Measurements from ENCODE around the gene PLXNA2.

PLXNA2 gene, protein sequence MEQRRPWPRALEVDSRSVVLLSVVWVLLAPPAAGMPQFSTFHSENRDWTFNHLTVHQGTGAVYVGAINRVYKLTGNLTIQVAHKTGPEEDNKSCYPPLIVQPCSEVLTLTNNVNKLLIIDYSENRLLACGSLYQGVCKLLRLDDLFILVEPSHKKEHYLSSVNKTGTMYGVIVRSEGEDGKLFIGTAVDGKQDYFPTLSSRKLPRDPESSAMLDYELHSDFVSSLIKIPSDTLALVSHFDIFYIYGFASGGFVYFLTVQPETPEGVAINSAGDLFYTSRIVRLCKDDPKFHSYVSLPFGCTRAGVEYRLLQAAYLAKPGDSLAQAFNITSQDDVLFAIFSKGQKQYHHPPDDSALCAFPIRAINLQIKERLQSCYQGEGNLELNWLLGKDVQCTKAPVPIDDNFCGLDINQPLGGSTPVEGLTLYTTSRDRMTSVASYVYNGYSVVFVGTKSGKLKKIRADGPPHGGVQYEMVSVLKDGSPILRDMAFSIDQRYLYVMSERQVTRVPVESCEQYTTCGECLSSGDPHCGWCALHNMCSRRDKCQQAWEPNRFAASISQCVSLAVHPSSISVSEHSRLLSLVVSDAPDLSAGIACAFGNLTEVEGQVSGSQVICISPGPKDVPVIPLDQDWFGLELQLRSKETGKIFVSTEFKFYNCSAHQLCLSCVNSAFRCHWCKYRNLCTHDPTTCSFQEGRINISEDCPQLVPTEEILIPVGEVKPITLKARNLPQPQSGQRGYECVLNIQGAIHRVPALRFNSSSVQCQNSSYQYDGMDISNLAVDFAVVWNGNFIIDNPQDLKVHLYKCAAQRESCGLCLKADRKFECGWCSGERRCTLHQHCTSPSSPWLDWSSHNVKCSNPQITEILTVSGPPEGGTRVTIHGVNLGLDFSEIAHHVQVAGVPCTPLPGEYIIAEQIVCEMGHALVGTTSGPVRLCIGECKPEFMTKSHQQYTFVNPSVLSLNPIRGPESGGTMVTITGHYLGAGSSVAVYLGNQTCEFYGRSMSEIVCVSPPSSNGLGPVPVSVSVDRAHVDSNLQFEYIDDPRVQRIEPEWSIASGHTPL (N-terminal part only)

DNA sequence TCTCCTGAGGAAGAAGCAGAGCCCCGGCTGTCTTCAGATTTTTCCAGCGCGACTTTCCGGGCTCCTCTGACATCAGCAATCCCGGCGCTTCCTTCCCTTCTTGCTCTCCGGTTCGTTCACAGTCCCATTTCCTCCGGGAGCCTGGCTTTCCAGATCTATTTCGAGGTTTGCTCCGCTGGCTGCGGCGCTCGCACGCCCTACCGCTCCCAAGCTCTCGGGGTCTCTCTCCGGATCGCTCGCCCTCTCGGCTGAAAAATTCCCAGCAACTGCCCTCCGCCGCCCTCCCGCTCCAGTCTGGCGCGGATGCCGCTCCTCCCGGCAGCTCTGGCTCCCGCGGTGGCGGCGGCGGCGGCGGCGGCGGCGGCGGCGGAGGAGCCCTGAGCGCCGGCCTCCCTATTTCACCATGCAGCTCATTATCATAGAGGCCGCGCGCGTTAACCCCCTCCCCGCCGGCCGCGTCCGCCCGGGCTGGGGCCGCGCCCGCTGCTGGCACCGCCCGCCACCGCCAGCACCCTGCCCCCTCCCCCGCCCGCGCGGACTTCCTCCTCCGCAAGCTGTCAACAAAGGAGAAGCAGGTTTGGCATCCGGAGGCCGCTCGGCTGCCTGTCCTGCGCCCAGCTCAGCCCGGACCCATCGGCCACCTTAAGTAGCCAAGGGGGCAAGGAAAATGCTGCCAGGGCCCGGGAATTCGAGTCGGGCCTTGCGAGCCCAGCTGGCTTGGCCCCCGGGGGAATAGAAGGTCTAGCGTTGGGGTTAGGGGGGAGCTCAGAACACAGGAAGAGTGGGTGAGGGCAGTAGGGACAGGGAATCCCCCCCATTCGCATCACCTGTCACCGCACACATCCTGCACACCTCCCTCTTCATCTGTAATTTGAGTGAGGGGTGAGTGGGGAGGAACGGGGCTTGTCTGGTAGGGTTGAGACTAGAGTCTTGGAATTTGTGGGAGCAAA lies at the start of gene PLXNA2:
PLXNA2 (minus strand) TSS at position 418 of the 950 bp plus-strand sequence. CDS start 26,462 bp downstream, outside the sequence.
- peak within 1 kb of the TSS; percentile 74 for H3K27ac ChIP-seq
- DNase-seq (ENCODE audit: low read depth, low spot score) = peak; percentile 31

DNA sequence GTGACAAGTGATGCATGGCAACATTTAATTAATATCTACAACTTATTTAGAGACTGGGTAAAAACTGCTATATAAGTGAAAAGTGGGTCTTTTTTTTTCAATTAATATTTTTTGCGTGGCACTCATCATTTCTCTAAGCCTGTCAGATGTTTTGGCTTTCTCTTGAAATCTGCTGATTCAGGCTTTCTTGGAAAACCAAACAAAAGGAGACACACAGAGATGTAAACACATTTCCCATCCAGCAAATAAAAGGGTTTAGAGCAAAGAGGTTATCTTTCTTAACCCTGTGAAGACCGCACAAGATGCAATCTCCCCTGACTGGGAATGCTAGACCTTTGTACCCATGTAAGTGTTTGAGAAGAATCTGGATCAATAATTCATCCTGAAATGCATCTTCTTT lies 48.7 kb upstream of the PLXNA2 start:
- no peak overlapping the region for H3K27ac ChIP-seq
- DNase-seq (ENCODE audit: low read depth, low spot score) = no peak

DNA sequence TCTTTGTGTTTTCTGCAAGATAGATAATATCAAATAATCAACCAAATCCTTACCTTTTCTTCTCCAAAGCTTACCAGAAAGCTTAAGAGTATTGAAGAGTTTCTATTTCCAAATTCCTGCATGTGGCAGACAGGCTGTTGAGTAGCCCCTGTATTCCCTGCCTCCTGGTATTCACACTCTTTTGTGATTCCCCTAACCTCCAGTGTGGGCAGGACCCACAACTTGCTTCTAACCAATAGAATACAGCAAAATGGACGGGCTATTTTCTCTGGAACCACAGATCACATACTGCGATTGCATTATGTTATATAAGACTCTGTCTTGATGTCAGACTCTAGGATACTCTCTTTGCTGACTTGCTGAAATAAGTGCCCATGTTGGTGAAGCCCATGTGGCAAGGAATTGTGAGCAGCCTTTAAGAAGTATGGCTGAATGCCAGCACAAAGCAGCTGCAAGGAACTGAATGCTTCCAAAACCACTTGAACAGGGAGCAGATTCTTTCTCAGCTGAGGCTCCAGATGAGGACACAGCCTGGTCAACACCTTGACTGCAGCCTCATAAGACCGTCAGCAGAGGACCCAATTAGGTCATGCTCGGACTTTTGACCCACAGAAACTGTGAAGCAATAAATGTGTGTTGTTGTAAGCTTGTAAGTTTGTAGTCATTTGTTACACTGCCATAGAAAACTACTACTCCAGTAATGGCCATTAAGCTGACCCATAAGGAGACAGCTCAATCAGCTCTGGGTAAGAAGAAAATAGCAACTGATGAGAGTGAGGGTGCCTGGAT lies 47.9 kb upstream of the PLXNA2 start:
- no peak for DNase-seq (ENCODE audit: low read depth, low spot score)
- no peak overlapping the region for H3K27ac ChIP-seq

DNA sequence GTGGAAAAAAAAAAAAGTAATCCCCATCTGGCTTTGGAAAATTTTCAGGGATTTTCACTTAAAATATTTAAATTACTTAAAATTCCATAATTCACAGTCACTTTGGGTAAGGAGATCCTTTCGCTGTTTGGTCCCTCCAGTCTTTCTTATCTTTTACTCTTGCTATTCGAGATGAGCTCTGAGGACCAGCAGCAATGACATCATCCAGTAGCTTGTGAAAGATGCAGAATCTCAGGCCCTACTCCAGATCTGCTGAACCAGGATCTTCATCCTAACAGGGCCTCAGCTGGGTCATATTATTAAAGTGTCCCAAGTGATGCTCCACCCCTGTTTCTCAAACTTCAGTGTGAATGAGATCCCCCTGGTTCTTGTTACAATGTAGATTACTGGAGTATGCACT lies 46.9 kb upstream of the PLXNA2 start:
- DNase-seq (ENCODE audit: low read depth, low spot score) = no peak
- H3K27ac ChIP-seq = no peak overlapping the region

DNA sequence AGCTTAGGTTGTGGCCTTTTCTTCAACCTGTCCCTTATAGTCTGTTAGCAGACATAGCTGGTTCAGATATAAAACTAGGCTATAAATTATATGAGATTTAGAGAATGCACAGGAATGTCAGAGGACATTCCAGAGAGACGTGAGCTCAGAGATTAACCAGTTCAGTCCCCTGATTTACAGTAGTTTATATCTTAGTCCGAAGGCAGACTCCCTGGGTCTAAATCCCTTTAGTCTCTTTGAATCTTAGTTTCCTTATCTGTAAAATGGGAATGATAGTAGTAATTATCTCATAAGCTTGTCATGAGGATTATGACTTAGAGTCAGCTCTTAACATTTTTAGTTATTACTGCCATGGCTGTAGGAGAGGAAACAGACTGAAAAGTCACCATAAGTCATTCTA lies 45.5 kb upstream of the PLXNA2 start:
- no peak for DNase-seq (ENCODE audit: low read depth, low spot score)

DNA sequence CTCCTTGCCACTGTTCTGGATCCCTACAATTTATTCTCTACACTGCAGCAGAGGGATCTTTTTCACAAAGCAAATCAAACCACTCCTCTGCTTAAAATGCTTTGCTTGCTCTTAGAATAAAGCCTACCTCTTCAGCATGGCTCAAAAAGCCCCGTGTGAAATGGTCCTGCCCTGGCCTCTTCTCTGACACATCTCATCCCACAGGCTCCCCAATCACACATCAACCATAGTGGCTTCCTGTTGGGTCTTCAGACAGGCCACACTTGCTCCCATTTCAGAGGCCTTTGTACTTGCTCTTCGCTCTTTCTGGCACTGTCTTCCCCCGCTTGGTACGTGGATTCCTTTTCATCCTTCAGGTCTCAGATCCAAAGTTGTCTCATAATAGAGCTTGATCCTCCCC lies 44.3 kb upstream of the PLXNA2 start:
- no peak for DNase-seq (ENCODE audit: low read depth, low spot score)
- H3K27ac ChIP-seq = no peak overlapping the region

More for the DNA sequence above, 45.5 kb upstream of the PLXNA2 start:
- no peak overlapping the region for H3K27ac ChIP-seq

DNA sequence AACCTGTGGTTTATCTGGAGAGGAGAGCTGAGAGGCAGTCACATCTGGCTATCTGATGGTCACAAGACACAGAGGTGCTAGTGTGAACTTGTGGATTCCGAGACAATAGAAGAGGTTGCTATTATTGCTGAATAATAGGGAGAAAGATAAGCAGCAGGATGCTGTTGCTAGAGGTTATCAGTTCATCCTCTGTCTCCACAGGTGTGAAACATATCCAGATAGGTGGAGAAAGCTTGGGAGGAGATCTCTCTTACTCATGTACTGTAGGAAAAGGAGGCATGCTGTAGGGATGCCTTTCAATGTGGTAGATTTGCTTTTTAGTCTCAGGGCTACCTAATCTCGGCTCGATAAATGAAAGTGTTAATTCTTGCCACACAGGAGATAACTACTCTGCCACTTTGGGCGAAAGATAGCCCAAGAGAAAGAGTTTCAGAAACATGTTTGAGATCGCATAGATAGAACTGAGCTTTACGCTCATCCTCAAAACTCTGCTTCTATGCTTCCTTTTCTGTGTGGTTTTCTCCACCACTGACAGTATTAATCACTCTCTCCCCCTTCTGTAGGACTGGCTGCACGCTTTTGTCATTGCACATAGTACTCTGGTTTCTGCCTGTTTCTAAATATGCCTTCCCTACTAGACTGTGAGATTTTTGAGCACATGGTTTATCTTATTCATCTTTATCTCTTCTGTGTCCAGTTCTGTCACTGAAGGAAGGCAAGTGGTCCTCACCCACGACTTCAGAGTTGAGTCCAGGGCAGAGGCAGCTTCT lies 36.7 kb upstream of the PLXNA2 start:
- DNase-seq (ENCODE audit: low read depth, low spot score) = no peak
- no peak overlapping the region for H3K27ac ChIP-seq

DNA sequence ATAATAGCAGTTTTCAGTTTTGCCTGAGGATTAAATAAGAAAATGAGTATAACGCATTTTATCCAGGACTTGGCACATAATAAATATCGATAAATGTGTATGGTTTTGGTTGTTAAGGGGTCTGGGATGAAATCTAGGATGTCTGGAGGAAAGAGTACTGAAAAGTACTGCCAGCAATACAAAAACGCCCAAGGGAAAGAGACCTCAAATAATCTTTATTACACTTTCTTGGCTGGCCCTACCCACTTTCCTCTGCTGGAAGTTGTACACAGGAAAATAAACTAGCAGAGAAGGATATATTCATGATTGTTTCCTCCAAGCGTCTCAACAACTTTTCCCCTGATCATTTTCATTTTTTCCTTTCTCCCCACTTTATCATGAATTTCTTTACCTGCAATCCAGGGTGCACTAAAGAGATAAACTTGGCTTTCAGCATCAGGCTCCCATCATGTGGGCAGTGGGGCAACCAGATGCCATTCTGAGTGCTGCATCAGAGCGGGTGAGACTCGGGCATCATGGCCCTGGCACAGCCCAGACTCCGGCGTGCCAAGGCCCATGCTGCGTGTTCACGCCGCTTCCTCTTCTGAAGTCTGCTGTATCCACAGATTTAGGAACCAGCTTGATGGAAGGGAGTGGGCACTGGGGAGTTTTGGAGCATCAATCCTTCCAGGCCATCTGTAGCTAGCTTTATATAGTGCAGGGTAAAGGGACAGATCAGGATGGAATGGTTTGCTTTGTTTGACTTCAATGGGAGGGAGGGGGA lies 35.8 kb upstream of the PLXNA2 start:
- no peak for DNase-seq (ENCODE audit: low read depth, low spot score)

DNA sequence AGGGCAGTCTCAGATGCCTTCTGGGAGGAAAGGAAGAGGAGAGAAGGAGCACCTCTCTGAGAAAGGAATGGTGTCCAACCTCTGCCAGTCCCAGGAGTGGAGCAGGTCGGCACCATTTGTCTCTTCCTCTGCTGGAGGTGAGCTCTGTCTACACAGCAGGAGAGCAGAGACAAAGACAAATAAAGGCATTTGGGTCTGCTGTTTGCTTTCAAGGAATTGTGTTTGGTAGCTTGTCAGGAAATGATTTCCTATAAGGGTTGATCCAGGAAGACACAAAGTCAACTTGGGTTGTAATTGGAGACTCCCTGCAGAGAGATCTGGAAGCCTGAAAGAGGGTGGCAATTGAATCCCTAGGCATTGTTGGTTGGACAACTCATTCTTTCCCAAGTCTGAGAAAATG lies 34.5 kb upstream of the PLXNA2 start:
- no peak for DNase-seq (ENCODE audit: low read depth, low spot score)
- no peak overlapping the region for H3K27ac ChIP-seq

More for the DNA sequence above, 35.8 kb upstream of the PLXNA2 start:
- H3K27ac ChIP-seq = no peak overlapping the region

DNA sequence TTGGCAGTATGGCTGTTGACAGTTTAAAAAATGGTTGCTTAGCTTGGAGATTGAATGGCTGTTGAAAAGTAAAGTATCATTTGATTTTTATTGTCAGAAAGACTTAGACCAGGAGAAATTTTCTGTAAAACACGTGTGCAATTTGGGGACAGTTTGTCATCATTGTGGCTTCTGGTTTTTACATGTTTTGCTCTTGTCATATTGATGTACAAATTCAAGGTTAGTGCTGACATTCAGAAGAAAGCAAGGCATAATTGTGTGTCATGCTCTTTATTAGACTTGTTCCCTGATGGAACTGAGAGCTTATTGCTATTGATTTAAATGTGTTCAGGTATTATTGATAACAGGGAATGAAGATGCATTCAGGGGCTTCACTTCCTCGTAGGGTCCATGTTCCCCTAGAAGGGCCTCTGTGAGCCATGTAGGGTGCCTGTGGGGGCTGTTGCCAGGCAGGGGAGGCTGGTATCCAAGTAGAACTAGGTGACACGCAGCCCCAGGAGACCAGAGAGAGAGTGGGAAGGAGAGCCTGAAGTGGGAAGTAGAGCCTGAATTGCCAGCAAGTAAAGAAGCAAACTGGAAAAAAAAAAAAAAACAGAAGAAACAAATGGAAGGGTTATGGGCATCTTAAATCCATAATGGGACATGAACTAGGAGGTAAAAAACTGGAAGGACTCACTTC lies 32.7 kb upstream of the PLXNA2 start:
- DNase-seq (ENCODE audit: low read depth, low spot score) = no peak
- H3K27ac ChIP-seq = no peak overlapping the region

DNA sequence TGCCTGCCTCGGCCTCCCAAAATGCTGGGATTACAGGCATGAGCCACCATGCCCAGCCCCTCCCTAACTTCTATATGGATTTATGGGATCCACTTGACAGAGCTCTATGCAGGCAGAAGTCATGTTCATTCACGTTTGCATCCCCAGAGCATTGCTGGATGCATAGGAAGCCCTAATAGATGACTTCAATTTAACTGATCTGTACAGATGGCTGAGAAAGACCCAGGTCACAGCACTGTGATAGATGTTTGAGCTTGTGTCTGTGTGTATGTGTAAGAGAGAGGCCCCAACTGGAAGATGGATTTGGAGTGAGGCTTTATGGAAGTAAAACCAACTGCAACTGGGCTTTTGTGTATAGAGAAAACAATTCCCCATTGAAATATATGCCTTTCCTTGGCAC lies 30.9 kb upstream of the PLXNA2 start:
- no peak overlapping the region for H3K27ac ChIP-seq
- no peak for DNase-seq (ENCODE audit: low read depth, low spot score)

DNA sequence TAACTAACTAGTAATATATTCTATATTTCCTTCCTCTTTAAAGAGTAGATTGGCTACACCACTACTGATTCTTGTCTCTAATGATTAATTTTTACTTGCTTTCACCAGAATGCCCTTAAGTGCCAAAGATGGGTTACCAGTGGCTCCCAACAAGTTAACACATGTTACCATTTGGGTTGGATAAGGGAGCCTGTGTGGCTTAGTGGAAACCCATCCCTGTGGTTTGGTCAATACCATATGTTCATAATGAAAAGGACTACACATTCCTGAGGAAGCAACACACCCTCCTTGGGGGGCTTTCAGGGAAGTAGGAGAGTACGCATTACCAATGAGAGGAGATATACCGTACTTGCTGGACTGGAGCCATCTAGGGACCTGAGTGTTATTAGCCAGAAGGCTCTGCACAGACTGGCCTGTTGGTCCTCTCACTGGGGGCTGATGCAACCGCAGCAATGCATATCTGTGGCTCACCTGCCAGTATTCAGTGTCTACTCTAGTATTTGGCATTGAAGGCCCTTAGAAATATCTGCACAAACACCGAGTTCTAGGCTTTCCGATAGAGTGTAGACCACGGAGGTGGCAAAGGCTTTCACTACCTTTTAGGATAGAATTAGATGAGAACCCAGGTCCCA lies 29.3 kb upstream of the PLXNA2 start:
- DNase-seq (ENCODE audit: low read depth, low spot score) = no peak
- H3K27ac ChIP-seq = no peak overlapping the region

DNA sequence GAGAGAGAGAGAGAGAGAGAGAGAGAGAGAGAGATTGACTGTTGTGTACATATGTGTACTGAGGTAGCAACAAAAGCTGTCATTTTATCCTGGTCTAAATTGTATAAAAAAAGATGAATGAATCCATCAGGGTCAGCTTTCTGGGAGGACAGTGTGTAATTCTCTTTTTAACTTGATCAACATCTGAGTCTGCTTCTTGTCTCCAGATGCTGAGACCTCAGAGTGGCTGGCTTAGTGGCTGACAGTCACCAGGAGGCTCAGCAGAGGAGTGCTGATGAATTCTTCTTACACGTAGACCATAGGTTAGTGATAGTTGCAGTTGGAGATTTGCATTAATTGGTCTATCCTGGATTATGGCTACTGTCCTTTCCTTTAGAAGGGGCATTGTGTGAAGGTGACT lies 28.5 kb upstream of the PLXNA2 start:
- no peak for DNase-seq (ENCODE audit: low read depth, low spot score)

DNA sequence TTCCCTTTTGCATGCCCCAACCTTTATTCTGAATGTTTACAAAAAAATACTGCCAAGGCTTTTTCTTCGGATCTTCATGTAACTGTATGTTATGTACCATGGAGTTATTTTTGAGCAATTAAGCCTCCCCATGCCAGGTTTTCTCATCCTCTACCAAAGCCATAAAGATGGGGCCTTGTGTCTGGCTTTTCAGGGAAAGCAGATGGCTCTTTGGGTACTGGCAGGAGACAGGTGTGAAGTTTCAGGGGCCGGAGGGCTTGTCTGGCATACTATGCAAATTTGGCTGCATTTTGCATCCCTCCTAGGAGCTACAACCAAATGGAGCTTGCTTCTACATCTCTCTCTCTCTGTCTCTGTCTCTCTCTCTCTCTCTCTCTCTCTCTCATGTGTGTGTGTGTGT lies 28.1 kb upstream of the PLXNA2 start:
- no peak overlapping the region for H3K27ac ChIP-seq
- no peak for DNase-seq (ENCODE audit: low read depth, low spot score)

More for the DNA sequence above, 28.5 kb upstream of the PLXNA2 start:
- no peak overlapping the region for H3K27ac ChIP-seq

DNA sequence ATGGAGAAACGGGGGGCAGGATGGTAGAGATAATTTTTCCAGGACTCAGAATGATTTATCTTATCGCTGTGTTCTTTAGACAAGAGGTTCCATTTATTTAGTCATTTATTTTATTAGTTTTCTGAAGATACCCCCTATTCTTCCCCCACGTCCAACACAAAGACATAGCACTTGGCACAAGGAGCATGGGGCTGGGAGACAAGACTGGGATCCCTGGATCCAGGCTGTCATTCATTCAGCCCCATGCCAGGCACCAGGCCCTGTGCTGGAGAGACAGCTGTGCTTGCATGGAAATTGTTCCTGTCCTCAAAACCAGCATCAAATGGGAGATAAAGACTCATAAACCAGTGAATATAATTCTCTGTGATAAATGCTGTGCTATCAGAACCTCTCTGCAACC lies 27.1 kb upstream of the PLXNA2 start:
- no peak for DNase-seq (ENCODE audit: low read depth, low spot score)
- no peak overlapping the region for H3K27ac ChIP-seq

DNA sequence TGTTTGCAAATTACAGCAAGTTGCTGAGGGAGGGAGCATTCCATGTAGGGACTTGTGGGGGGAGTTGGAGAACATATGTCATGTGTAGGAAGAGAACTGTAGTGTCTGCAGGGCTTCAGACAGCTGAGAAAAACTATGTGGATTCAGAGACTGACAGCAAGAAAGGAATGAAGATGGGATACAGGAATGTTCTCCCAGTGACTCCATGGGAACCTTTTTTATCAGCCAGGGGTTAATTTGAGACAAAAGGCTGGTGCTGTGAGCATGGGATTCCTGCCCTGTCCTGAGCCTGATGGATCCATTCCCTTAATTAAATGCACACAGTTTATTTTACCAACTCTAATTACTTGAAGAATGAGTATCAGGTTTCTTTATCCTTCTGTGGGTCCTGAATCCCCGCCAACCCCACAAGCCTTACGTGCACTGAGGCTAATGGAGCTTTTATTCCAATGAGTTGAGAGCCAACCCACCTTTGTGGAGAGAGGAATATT lies 26.5 kb upstream of the PLXNA2 start:
- no peak overlapping the region for H3K27ac ChIP-seq
- DNase-seq (ENCODE audit: low read depth, low spot score) = no peak

DNA sequence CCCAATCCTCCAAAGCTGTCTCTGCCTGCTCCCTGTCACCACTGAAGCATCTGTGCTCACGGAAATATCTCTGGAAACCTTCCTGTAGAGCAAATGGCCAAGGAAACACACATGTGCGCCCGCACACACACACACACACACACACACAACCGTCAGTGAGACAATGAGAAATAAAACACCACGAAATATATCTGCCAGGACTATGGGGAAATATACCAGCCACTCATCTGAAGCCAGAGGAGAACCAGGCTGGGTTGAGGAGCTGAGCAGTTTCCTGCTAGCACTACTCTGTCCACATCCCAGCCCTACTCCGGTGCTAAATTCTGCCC lies 25.1 kb upstream of the PLXNA2 start:
- no peak overlapping the region for H3K27ac ChIP-seq
- DNase-seq (ENCODE audit: low read depth, low spot score) = no peak
